Lower leg skin (tissue), 4 donors: ENCODE results near the gene MYRIP. TPM values are rescaled to one million over a fixed set of nuclear protein-coding genes. Genes with fewer than 3 reads are reported as not detected.

ENCODE experiments used
- DNase-seq, 2 donors: peaks; one replicate each; pipeline ENCODE4 v3.0.0-alpha.2; 2019; ENCODE audit warnings: low spot score in 2 of 2
- H3K4me3 ChIP-seq: fragments of 200-600 bp; sonication (generic); 2 replicates; pipeline ENCODE4 v1.5.1; 2017; ENCODE audit warnings: mild to moderate bottlenecking, low read depth; ENCODE audit not compliant: poor library complexity, severe bottlenecking
- POLR2A ChIP-seq, 2 donors: fragments of 450-650 bp; IDR thresholded peaks; one replicate each; pipeline ENCODE4 v1.6.1; 2016 to 2017; ENCODE audit warnings: antibody characterized with exemption in 2 of 2, mild to moderate bottlenecking in 1 of 2, moderate library complexity in 1 of 2
- WGBS, 2 donors: methylation state at CpG; one replicate each; pipeline ENCODE4 v1.1.5; 2018; 5-methylcytosine and 5-hydroxymethylcytosine counted together
- intact Hi-C: fragments of 100-400 bp; cut with DNase I; formaldehyde crosslinking; loops from one replicate; pipeline ENCODE4 v1.15.0; 2023; ENCODE audit warnings: low total_unique reads
- total RNA-seq, 4 donors: library from RNA; depleted of rRNA; stranded (reverse); fragments of >200 nt; gene quantifications; one replicate each; pipeline ENCODE4 v1.1.0, GENCODE V29; 2016
- TF ChIP-seq, protein P1 (sequence below), 3 donors: fragments of 450-650 bp; IDR thresholded peaks; one replicate each; pipeline ENCODE4 v1.5.1; 2016; ENCODE audit warnings: antibody characterized with exemption in 3 of 3, mild to moderate bottlenecking in 3 of 3, moderate library complexity in 2 of 3

MYRIP gene
- total RNA-seq, 4 donors from 2014 or later, result 1.2 to 2.9 (median 1.5) TPM

DNA sequence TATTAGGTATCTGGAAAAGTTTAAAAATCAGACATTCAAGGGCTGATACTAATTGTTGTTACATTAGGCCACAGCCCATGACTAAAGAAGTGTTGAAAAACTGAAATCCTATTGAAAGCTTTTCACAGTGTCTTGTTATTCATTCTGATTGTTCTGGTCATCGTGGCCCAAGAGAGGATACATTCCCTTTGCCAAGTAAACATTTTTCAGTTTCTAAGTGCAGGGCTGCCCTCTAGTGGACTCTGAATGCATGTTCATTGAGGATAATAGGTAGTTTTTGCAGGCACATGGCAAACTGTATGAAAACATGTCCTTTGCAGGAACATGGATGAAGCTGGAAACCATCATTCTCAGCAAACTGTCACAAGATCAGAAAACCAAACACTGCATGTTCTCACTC is 181.1 kb downstream of the MYRIP start:
- DNase-seq, result no peak
- no peak overlapping the region for H3K4me3 ChIP-seq
- TF ChIP-seq POLR2A (IDR thresholded peaks at IDR 0.05), result no peak
- TF ChIP-seq, protein P1, sequence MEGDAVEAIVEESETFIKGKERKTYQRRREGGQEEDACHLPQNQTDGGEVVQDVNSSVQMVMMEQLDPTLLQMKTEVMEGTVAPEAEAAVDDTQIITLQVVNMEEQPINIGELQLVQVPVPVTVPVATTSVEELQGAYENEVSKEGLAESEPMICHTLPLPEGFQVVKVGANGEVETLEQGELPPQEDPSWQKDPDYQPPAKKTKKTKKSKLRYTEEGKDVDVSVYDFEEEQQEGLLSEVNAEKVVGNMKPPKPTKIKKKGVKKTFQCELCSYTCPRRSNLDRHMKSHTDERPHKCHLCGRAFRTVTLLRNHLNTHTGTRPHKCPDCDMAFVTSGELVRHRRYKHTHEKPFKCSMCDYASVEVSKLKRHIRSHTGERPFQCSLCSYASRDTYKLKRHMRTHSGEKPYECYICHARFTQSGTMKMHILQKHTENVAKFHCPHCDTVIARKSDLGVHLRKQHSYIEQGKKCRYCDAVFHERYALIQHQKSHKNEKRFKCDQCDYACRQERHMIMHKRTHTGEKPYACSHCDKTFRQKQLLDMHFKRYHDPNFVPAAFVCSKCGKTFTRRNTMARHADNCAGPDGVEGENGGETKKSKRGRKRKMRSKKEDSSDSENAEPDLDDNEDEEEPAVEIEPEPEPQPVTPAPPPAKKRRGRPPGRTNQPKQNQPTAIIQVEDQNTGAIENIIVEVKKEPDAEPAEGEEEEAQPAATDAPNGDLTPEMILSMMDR (IDR thresholded peaks at IDR 0.05), result no peak
- intact Hi-C loops, result no loop called here
- WGBS, 2 donors, result 45 to 57% methylated on average over 1 of the region's 1 CpG

DNA sequence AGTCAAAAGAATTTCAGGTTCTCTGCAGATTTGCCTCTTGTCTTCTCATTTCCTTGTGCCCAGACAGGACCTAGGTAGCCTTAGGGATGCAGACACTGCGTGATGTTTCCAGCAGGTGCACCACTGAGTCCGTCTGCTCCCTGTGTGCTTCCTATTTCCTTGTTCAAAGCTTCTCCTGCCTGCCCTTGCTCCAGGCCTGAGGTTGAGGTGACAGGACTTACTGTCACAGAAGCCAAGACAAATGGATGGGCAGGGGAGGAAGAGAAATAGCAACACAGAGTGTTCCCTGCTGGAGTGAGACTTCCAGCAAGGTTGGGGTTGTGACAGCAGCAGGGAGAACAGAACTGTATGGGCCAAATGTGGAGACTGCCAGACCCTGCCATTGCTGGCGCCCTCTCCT is 199.4 kb downstream of the MYRIP start:
- H3K4me3 ChIP-seq, result no peak overlapping the region
- intact Hi-C loops, result no loop called here
- DNase-seq, result no peak
- 88 to 90% methylated on average over 3 of the region's 3 CpGs for WGBS, 2 donors
- TF ChIP-seq, protein P1 (IDR thresholded peaks at IDR 0.05), result no peak
- TF ChIP-seq POLR2A (IDR thresholded peaks at IDR 0.05), result no peak

DNA sequence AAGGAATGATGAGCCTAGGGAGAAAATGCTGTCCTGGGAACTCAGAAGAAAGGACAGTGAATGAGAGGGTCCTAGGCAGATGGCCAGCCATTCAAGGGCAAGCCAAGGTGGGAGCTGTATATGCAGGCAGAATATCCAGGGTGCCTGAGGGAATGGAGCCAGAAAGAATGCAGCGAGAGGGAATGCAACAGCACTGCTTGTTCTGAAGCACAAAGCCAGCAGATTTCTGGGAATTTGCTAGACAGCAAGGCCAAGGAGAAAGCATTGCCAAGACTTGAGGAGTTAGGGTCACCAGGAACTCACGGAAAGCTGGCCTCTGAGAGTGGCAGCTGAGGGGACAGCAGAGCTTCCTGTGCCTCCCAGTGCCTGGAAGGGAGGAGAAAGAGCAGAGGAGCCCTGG is 200.6 kb downstream of the MYRIP start:
- no peak for DNase-seq
- WGBS, 2 donors, result 32 to 37% methylated on average over 2 of the region's 2 CpGs
- TF ChIP-seq, protein P1 (IDR thresholded peaks at IDR 0.05), result no peak
- no peak for TF ChIP-seq POLR2A (IDR thresholded peaks at IDR 0.05)
- intact Hi-C loops, result no loop called here
- no peak overlapping the region for H3K4me3 ChIP-seq

DNA sequence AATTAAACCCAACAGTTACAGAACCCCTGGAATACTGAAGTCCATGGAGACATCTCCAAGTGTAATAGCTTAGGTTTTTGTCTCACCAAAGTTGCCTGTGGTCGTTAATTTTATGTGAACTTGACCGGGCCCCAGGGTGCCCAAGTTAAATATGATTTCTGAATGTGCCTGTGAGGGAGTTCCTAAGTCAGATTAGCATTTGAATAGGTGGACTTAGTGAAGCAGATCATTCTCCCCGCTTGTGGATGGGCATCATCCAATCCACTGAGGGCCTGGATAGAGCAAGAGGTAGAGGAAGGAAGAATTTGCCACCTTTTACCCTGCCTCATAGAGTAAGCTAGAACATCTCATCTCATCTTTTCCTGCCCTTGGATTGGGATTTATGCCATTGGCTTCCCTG is 203.0 kb downstream of the MYRIP start:
- H3K4me3 ChIP-seq, result no peak overlapping the region
- no peak for TF ChIP-seq POLR2A (IDR thresholded peaks at IDR 0.05)
- 95% methylated on average over 3 of the region's 3 CpGs for WGBS, 2 donors
- intact Hi-C loops, result no loop called here
- DNase-seq, result no peak

DNA sequence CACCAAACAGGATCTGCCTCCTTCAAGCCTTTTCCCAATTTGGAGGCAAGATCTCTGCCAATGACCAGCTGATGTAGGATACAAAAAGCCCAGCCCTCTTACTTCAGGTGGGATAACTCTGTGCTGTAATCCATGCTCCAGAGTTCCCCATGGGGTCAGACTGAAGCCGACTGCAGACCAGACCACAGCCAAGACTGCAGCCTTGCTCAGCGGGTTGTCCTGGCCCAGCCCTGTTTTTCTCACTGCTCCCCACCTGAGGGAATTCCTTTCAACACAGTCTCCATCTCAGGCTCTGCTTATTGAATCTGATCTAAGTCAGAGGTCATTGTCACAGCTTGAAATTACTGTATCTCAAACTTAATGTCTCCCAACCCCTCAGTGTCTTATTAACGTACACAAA is 207.0 kb downstream of the MYRIP start:
- TF ChIP-seq, protein P1 (IDR thresholded peaks at IDR 0.05), result no peak
- no peak for TF ChIP-seq POLR2A (IDR thresholded peaks at IDR 0.05)
- WGBS, 2 donors, result 65 to 97% methylated on average over 3 of the region's 3 CpGs
- DNase-seq, result no peak

DNA sequence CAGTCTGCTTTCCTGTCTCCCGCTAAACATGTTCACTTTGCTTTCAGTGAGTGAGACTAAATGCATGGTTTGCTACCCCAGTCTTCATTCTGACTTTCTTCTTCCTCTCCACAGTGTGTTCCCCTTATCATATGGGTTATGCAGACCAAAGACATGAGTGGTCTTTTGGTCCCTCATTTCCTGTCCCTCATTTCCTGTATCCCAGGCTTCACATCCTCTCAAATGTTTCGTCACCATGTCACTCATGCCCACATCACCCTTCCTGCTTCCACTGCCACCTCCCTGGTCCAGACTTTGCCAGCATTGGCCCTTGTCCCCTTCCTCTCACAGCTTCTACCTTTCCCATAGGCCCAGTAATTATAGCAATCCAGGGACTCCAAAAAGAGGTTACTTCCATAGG is 209.0 kb downstream of the MYRIP start:
- TF ChIP-seq, protein P1 (IDR thresholded peaks at IDR 0.05), result no peak
- no peak for TF ChIP-seq POLR2A (IDR thresholded peaks at IDR 0.05)
- WGBS, 2 donors, result 85 to 88% methylated on average over 2 of the region's 2 CpGs
- intact Hi-C loops, result no loop called here
- DNase-seq, result no peak
- H3K4me3 ChIP-seq, result no peak overlapping the region

More for the DNA sequence above, 207.0 kb downstream of the MYRIP start:
- no peak overlapping the region for H3K4me3 ChIP-seq
- intact Hi-C loops, result no loop called here
